K562 (cell line): ENCODE measurements around the gene FMNL3. TPM values are rescaled to one million over a fixed set of nuclear protein-coding genes. Genes with fewer than 3 reads are reported as not detected.

Experiments used
- ATAC-seq: fragments of 200-7000 bp; cut with Tn5 transposase; 3 replicates; pipeline ENCODE4 v1.9.1; 2020; ENCODE audit warnings: moderate library complexity
- BruUV-seq: library from RNA; stranded (reverse); fragments of 400-500 nt; replicated peaks from 2 replicates; lab custom pipeline; 2021; lab: Mats Ljungman, UMichigan
- CTCF ChIA-PET: fragments of 300-600 bp; formaldehyde crosslinking; extraction: SDS; loops from one replicate; lab custom pipeline; 2021; ENCODE audit warnings: low intra/inter-chr PET ratio; lab: Yijun Ruan, JAX
- POLR2A ChIA-PET: fragments of 300-600, 350-650 bp; sonication (Branson Sonifier 250); formaldehyde crosslinking; extraction: SDS; loops from one replicate; lab custom pipeline; 2021; ENCODE audit warnings: antibody characterized with exemption, inconsistent platforms; lab: Yijun Ruan, JAX
- DNase-seq, 4 experiments: peaks; one replicate each; pipeline versions ENCODE4 v3.0.0 to v3.0.0-alpha.2; 2011 to 2018; ENCODE audit warnings: low spot score in 3 of 4, mixed read lengths in 3 of 4; ENCODE audit errors: extremely low read depth in 1 of 4
- FAIRE-seq: peaks from 2 replicates; lab custom pipeline; 2011; peaks lifted over from hg19 to GRCh38; lab: Jason Lieb, UNC
- H2AFZ ChIP-seq: 2 replicates; pipeline ENCODE4 v1.6.0; 2011; ENCODE audit warnings: low read depth, low read length, control low read depth, inconsistent platforms
- H3K27ac ChIP-seq: fragments of 200-600 bp; 3 replicates; pipeline ENCODE4 v1.8.0; 2011; ENCODE audit warnings: low read depth, mild to moderate bottlenecking, control low read depth, inconsistent platforms, low read length, moderate library complexity, mixed read lengths; ENCODE audit errors: extremely low read depth
- H3K27me3 ChIP-seq, 2 experiments: fragments of 300-600 bp in 1 of 2; 2 replicates in 1 of 2; 3 replicates in 1 of 2; pipeline versions ENCODE4 v1.6.0 to v1.8.0; 2011; ENCODE audit warnings: inconsistent platforms in 2 of 2, low read length in 2 of 2, mild to moderate bottlenecking in 1 of 2, mixed read lengths in 1 of 2, moderate library complexity in 1 of 2; ENCODE audit not compliant: control insufficient read depth in 2 of 2, insufficient read depth in 2 of 2
- H3K36me3 ChIP-seq: fragments of 300-600 bp; 3 replicates; pipeline ENCODE4 v1.8.0; 2011; ENCODE audit warnings: mild to moderate bottlenecking, low read length, inconsistent platforms; ENCODE audit not compliant: control insufficient read depth, insufficient read depth
- H3K4me1 ChIP-seq, 2 experiments: fragments of 200-600 bp in 1 of 2; replicated peaks in 1 of 2; 2 replicates in 1 of 2; 3 replicates in 1 of 2; pipeline versions ENCODE4 v1.5.1 to v1.8.0; 2011; ENCODE audit warnings: inconsistent platforms in 2 of 2, low read length in 2 of 2, mild to moderate bottlenecking in 1 of 2, mixed read lengths in 1 of 2, moderate library complexity in 1 of 2; ENCODE audit not compliant: control insufficient read depth in 2 of 2, insufficient read depth in 2 of 2
- H3K4me2 ChIP-seq: 2 replicates; pipeline ENCODE4 v1.6.1; 2011; ENCODE audit warnings: low read length, control low read depth, inconsistent platforms, mixed read lengths; ENCODE audit not compliant: insufficient read depth
- H3K4me3 ChIP-seq: fragments of 200-600 bp; sonication (generic), shearing (Covaris generic); 2 replicates; pipeline ENCODE4 v1.5.1; 2016; ENCODE audit warnings: control low read depth, inconsistent platforms
- H3K79me2 ChIP-seq: fragments of 200-600 bp; 3 replicates; pipeline ENCODE4 v1.8.0; 2011; ENCODE audit warnings: low read length, inconsistent platforms; ENCODE audit not compliant: control insufficient read depth, insufficient read depth
- H3K9ac ChIP-seq, 2 experiments: 2 replicates each; pipeline versions ENCODE4 v1.6.0 to v1.6.1; 2011; ENCODE audit warnings: low read depth in 2 of 2, low read length in 2 of 2, control low read depth in 1 of 2, inconsistent platforms in 1 of 2, mild to moderate bottlenecking in 1 of 2, mixed read lengths in 1 of 2; ENCODE audit not compliant: insufficient read depth in 1 of 2
- H3K9me1 ChIP-seq: one replicate; pipeline ENCODE4 v1.6.0; 2011; ENCODE audit warnings: inconsistent platforms, mild to moderate bottlenecking, low read length, moderate library complexity; ENCODE audit not compliant: control insufficient read depth, insufficient read depth
- H3K9me3 ChIP-seq: replicated peaks from 2 replicates; pipeline ENCODE4 v1.5.1; 2011; ENCODE audit warnings: low read depth, low read length, inconsistent platforms; ENCODE audit not compliant: control insufficient read depth, insufficient read depth
- H4K20me1 ChIP-seq: replicated peaks from 2 replicates; pipeline ENCODE4 v1.6.1; 2011; ENCODE audit warnings: low read length, inconsistent platforms, mixed read lengths; ENCODE audit not compliant: control insufficient read depth, insufficient read depth
- CBX5 ChIP-seq: IDR thresholded peaks from 2 replicates; pipeline ENCODE4 v1.6.1; 2014; ENCODE audit warnings: low read depth, borderline replicate concordance
- CCAR2 ChIP-seq: fragments of 200-400 bp; formaldehyde crosslinking; IDR thresholded peaks from 2 replicates; pipeline ENCODE4 v1.6.1; 2017; ENCODE audit warnings: mild to moderate bottlenecking, low read depth, low read length
- CREBBP ChIP-seq: IDR thresholded peaks from one replicate; pipeline ENCODE4 v1.6.1; 2012; ENCODE audit warnings: low read depth, mild to moderate bottlenecking, control low read depth, inconsistent platforms, low read length
- CTCF ChIP-seq, 3 experiments: IDR thresholded peaks in 2 of 3; conservative IDR thresholded peaks in 1 of 3; 2 replicates each; pipeline ENCODE4 v1.5.1; 2011 to 2012; ENCODE audit warnings: low read length in 3 of 3, mild to moderate bottlenecking in 3 of 3, control low read depth in 2 of 3, improper control_type of control experiment in 1 of 3, inconsistent platforms in 1 of 3, low read depth in 1 of 3, mixed read lengths in 1 of 3, moderate library complexity in 1 of 3; ENCODE audit not compliant: insufficient read depth in 2 of 3
- LEF1 ChIP-seq: fragments of 450-650 bp; IDR thresholded peaks from 2 replicates; pipeline ENCODE4 v1.6.1; 2016; ENCODE audit warnings: mild to moderate bottlenecking
- MTA3 ChIP-seq: fragments of 450-650 bp; formaldehyde crosslinking; IDR thresholded peaks from 2 replicates; pipeline ENCODE4 v1.6.1; 2017; ENCODE audit warnings: mild to moderate bottlenecking, borderline replicate concordance
- SAFB2 ChIP-seq: fragments of 200-400 bp; formaldehyde crosslinking; IDR thresholded peaks from 2 replicates; pipeline ENCODE4 v1.6.1; 2018; ENCODE audit warnings: borderline replicate concordance, low read length, low read depth, moderate library complexity; ENCODE audit not compliant: severe bottlenecking
- TCF3 ChIP-seq: sonication (generic); formaldehyde crosslinking; IDR thresholded peaks from 2 replicates; pipeline ENCODE4 v1.4.0; 2020; ENCODE audit warnings: mild to moderate bottlenecking, missing genetic modification reagents
- U2AF2 ChIP-seq: fragments of 200-400 bp; formaldehyde crosslinking; optimal IDR thresholded peaks from 2 replicates; pipeline ENCODE3; 2017; ENCODE audit warnings: low read depth, mild to moderate bottlenecking, low read length
- USF1 ChIP-seq: sonication (generic); formaldehyde crosslinking; IDR thresholded peaks from 2 replicates; pipeline ENCODE4 v1.9.0; 2022; ENCODE audit warnings: mild to moderate bottlenecking, missing genetic modification reagents
- ZNF586 ChIP-seq: fragments of 450-650 bp; formaldehyde crosslinking; conservative IDR thresholded peaks from 2 replicates; pipeline ENCODE4 v1.4.0; 2020; ENCODE audit warnings: mild to moderate bottlenecking, moderate library complexity
- WGBS: fragments of 100-300 bp; shearing (Covaris generic); methylation state at CpG from one replicate; pipeline ENCODE4 v1.1.6; 2016; ENCODE audit warnings: low coverage, mixed read lengths; ENCODE audit not compliant: insufficient coverage; ENCODE audit errors: missing lambda C conversion rate; 5-methylcytosine and 5-hydroxymethylcytosine counted together
- in situ Hi-C: fragments of 300-500 bp; cut with MboI; formaldehyde crosslinking; loops from 4 replicates; pipeline ENCODE4 v1.15.0; 2018; ENCODE audit warnings: inconsistent platforms, mixed read lengths
- intact Hi-C: fragments of 100-400 bp; cut with micrococcal nuclease; formaldehyde crosslinking; loops from 2 replicates; pipeline ENCODE4 v1.14.2; 2022
- polyA plus RNA-seq, 8 experiments: library from polyadenylated mRNA; depleted of rRNA in 4 of 8; stranded (reverse) in 5 of 8; unstranded in 3 of 8; fragments of >200 nt; fragmentation: Nextera tagmentation in 2 of 8; fragmentation: Illumina TruSeq in 1 of 8; extraction: Ambion mirVana in 2 of 8; extraction: Trizol in 1 of 8; gene quantifications; 2 replicates each; pipeline versions ENCODE4 v1.2.1 to v1.2.3, GENCODE V29; 2011 to 2014; ENCODE audit warnings: inconsistent platforms in 1 of 8, missing spikeins in 1 of 8
- total RNA-seq, 7 experiments: library from RNA; depleted of rRNA in 6 of 7; stranded (reverse); fragments of >200 nt in 6 of 7; fragmentation: Illumina TruSeq in 2 of 7; extraction: Trizol in 2 of 7; gene quantifications; 2 replicates each; pipeline versions ENCODE4 v1.2.1 to v1.2.3, GENCODE V29; 2011 to 2021; ENCODE audit warnings: low replicate concordance in 1 of 7

Gene FMNL3
- total and polyA plus RNA-seq, 9 of the 15 experiments (the other 6 are each of a cell fraction or from before 2014, with no cell fraction given) = 0.49 to 14.4 (median 6.8) TPM

- 68% methylated on average over 4 of the region's 4 CpGs for WGBS
- TF ChIP-seq ZNF586 (CRISPR knock-in tag) (no peak), CTCF (IDR thresholded peaks at IDR 0.05 in 2 of 3, conservative IDR thresholded peaks at IDR 0.05 in 1 of 3; ENCODE audit: insufficient read depth in 2 of 3, low read depth in 1 of 3, low read length in 3 of 3) (no peak), U2AF2 (no peak), CCAR2 (no peak), CBX5 (no peak), USF1 (CRISPR knock-in tag) (no peak), TCF3 (no peak), SAFB2 (no peak), LEF1 (no peak), MTA3 (no peak), CREBBP (no peak)
- H3K9ac ChIP-seq = no peak overlapping the region
- in situ Hi-C loops = no loop called here
- intact Hi-C loops = no loop called here
- H3K4me3 ChIP-seq = no peak overlapping the region
- H3K27ac ChIP-seq = no peak overlapping the region
- ATAC-seq (no peak), FAIRE-seq (no peak), DNase-seq (no peak)
- no peaks in the 10 kb centered on the region for H3K79me2 ChIP-seq
- H3K9me1 ChIP-seq = no peaks in the 10 kb centered on the region
- H3K4me2 ChIP-seq = no peak overlapping the region
- H3K9me3 ChIP-seq = no peaks in the 10 kb centered on the region
- ChIA-PET POLR2A (interaction anchor here (1.2 to 1.5 kb wide), 2 partner anchors 16 to 17 kb away, joined by 3 read pairs; no protein-coding TSS in a partner anchor), CTCF (no interaction called here)
- peaks cover 10% of the 10 kb centered on the region; the same call in 1 of the 3 replicates for H3K36me3 ChIP-seq
- no peak overlapping the region for H2AFZ ChIP-seq
- H4K20me1 ChIP-seq = no peaks in the 10 kb centered on the region
- no peaks in the 10 kb centered on the region for H3K27me3 ChIP-seq
- peaks cover 13 to 33% of the 10 kb centered on the region in 2 experiments; a peak in 4 of 5 replicates for H3K4me1 ChIP-seq
- BruUV-seq = no TSS peak
Measured at GRCh38 chr12:49666176-49666575, 41.0 kb downstream of the FMNL3 start.
